SK-N-SH (cell line): Measurements from ENCODE around the gene GOLGA5. TPM values are rescaled to one million over a fixed set of nuclear protein-coding genes. Genes with fewer than 3 reads are reported as not detected.

Experiments used
- CTCF ChIA-PET: fragments of 300-600, 350-600 bp; formaldehyde crosslinking; extraction: SDS; loops from one replicate; lab custom pipeline; 2021; lab: Yijun Ruan, JAX
- POLR2A ChIA-PET: fragments of 350-600 bp; sonication (Branson Sonifier 250); formaldehyde crosslinking; extraction: SDS; loops from one replicate; lab custom pipeline; 2020; ENCODE audit warnings: antibody characterized with exemption, inconsistent platforms; lab: Yijun Ruan, JAX
- DNase-seq: peaks from one replicate; pipeline ENCODE4 v3.0.0; 2012
- H2AFZ ChIP-seq: fragments of 200-600 bp; sonication (generic); 2 replicates; pipeline ENCODE4 v1.8.1; 2016; ENCODE audit warnings: antibody characterized with exemption, mild to moderate bottlenecking, low read depth
- H3F3A ChIP-seq: fragments of 200-600 bp; sonication (generic); replicated peaks from 2 replicates; pipeline ENCODE3; 2016; ENCODE audit warnings: antibody characterized with exemption, mild to moderate bottlenecking; ENCODE audit not compliant: insufficient read depth
- H3K27ac ChIP-seq, 2 experiments: fragments of 200-500 bp in 1 of 2; fragments of 200-600 bp in 1 of 2; sonication (Bioruptor generic) in 1 of 2; sonication (generic), shearing (Covaris generic) in 1 of 2; 2 replicates each; pipeline versions ENCODE4 v1.5.1 to v1.6.1; 2014 to 2016; ENCODE audit warnings: low read depth in 2 of 2, inconsistent platforms in 1 of 2, low read length in 1 of 2, mild to moderate bottlenecking in 1 of 2, mixed read lengths in 1 of 2
- H3K27me3 ChIP-seq: fragments of 200-600 bp; sonication (generic), shearing (Covaris generic); 2 replicates; pipeline ENCODE4 v1.6.1; 2016; ENCODE audit warnings: mixed run types; ENCODE audit not compliant: insufficient read depth
- H3K36me3 ChIP-seq, 2 experiments: fragments of 200-500 bp in 1 of 2; fragments of 200-600 bp in 1 of 2; sonication (Bioruptor generic) in 1 of 2; sonication (generic) in 1 of 2; replicated peaks in 1 of 2; 2 replicates each; pipeline versions ENCODE3 to v1.5.1; 2014 to 2016; ENCODE audit warnings: low read length in 1 of 2, mild to moderate bottlenecking in 1 of 2; ENCODE audit not compliant: insufficient read depth in 2 of 2, control insufficient read depth in 1 of 2
- H3K4me1 ChIP-seq, 2 experiments: fragments of 200-500 bp in 1 of 2; fragments of 200-600 bp in 1 of 2; sonication (Bioruptor generic) in 1 of 2; sonication (generic), shearing (Covaris generic) in 1 of 2; 2 replicates each; pipeline versions ENCODE4 v1.5.1 to v1.6.1; 2014 to 2016; ENCODE audit warnings: low read depth in 1 of 2, low read length in 1 of 2, mixed run types in 1 of 2; ENCODE audit not compliant: insufficient read depth in 2 of 2, control insufficient read depth in 1 of 2
- H3K4me2 ChIP-seq: fragments of 200-600 bp; sonication (generic), shearing (Covaris generic); 2 replicates; pipeline ENCODE4 v1.6.1; 2017; ENCODE audit warnings: mixed run types
- H3K4me3 ChIP-seq, 2 experiments: fragments of 200-500 bp in 1 of 2; fragments of 200-600 bp in 1 of 2; sonication (Bioruptor generic) in 1 of 2; sonication (generic), shearing (Covaris generic) in 1 of 2; 2 replicates each; pipeline versions ENCODE4 v1.5.1 to v1.8.1; 2014 to 2016; ENCODE audit warnings: low read depth in 2 of 2, inconsistent platforms in 1 of 2, low read length in 1 of 2, mild to moderate bottlenecking in 1 of 2, mixed read lengths in 1 of 2, moderate library complexity in 1 of 2
- H3K79me2 ChIP-seq: fragments of 200-600 bp; sonication (generic); 2 replicates; pipeline ENCODE4 v1.8.1; 2017; ENCODE audit warnings: mild to moderate bottlenecking; ENCODE audit not compliant: insufficient read depth
- H3K9ac ChIP-seq: fragments of 200-600 bp; sonication (generic); 2 replicates; pipeline ENCODE4 v1.6.1; 2017; ENCODE audit warnings: mixed run types
- H3K9me2 ChIP-seq: fragments of 200-600 bp; sonication (generic); 2 replicates; pipeline ENCODE4 v1.6.1; 2017; ENCODE audit warnings: mixed run types
- H3K9me3 ChIP-seq: fragments of 200-600 bp; sonication (generic); 2 replicates; pipeline ENCODE4 v1.6.1; 2017; ENCODE audit warnings: mixed run types, mild to moderate bottlenecking, moderate library complexity
- H4K20me1 ChIP-seq: fragments of 200-600 bp; sonication (generic); 2 replicates; pipeline ENCODE4 v1.6.1; 2017; ENCODE audit warnings: mild to moderate bottlenecking, mixed run types; ENCODE audit not compliant: insufficient read depth
- CTCF ChIP-seq: fragments of 200-600 bp; sonication (generic); IDR thresholded peaks from 2 replicates; pipeline ENCODE4 v1.6.1; 2017; ENCODE audit warnings: antibody characterized with exemption, mild to moderate bottlenecking, moderate library complexity
- ELF1 ChIP-seq: IDR thresholded peaks from 2 replicates; pipeline ENCODE4 v1.4.0; 2012
- EP300 ChIP-seq, 2 experiments: IDR thresholded peaks; 2 replicates each; pipeline versions ENCODE4 v1.4.0 to v1.6.1; 2012; ENCODE audit warnings: borderline replicate concordance in 1 of 2, low read depth in 1 of 2, low read length in 1 of 2
- FOSL2 ChIP-seq: IDR thresholded peaks from 2 replicates; pipeline ENCODE4 v1.4.0; 2012; ENCODE audit warnings: low read depth, mild to moderate bottlenecking, moderate library complexity, borderline replicate concordance
- FOXM1 ChIP-seq: IDR thresholded peaks from 2 replicates; pipeline ENCODE4 v1.4.0; 2012; ENCODE audit warnings: low read depth, mild to moderate bottlenecking
- JUND ChIP-seq: IDR thresholded peaks from 2 replicates; pipeline ENCODE4 v1.4.0; 2012
- MAX ChIP-seq: IDR thresholded peaks from 2 replicates; pipeline ENCODE4 v1.4.0; 2012; ENCODE audit warnings: low read depth
- PBX3 ChIP-seq: IDR thresholded peaks from 2 replicates; pipeline ENCODE4; 2012
- TCF12 ChIP-seq: IDR thresholded peaks from 2 replicates; pipeline ENCODE4 v1.4.0; 2012
- WGBS: methylation state at CpG from one replicate; pipeline ENCODE4 v1.1.6; 2017; ENCODE audit warnings: low lambda C conversion rate; 5-methylcytosine and 5-hydroxymethylcytosine counted together
- polyA plus RNA-seq, 3 experiments: library from polyadenylated mRNA; depleted of rRNA; stranded (reverse); fragments of >200 nt; gene quantifications; 2 replicates each; pipeline ENCODE4 v1.2.3, GENCODE V29; 2012
- TF ChIP-seq, protein P1 (sequence below): IDR thresholded peaks from 2 replicates; pipeline ENCODE4 v1.4.0; 2012; ENCODE audit warnings: low read depth, borderline replicate concordance

GOLGA5 gene
- polyA plus RNA-seq, 1 of the 3 experiments (the other 2 are of a cell fraction) = 25.6 TPM

GRCh38 chr14:92785667-92786426 is 8.3 kb upstream of the GOLGA5 start:
- Histone ChIP-seq H3K9me3 (peaks cover 21% of the 10 kb centered on the region; the same call in 1 of the 2 replicates), H4K20me1 (no peaks in the 10 kb centered on the region), H3K36me3 (no peaks in the 10 kb centered on the region), H3K4me1 (no peaks in the 10 kb centered on the region), H3K27ac (peak overlapping the region in 1 of 2 experiments; percentile 68; a peak in 2 of 4 replicates), H3K9ac (no peak overlapping the region; the same call in 1 of the 2 replicates), H3K4me3 (no peak overlapping the region), H3K27me3 (no peaks in the 10 kb centered on the region), H3K79me2 (no peaks in the 10 kb centered on the region), H2AFZ (peak overlapping the region; percentile 72; the same call in 1 of the 2 replicates), H3K4me2 (peak overlapping the region; percentile 43), H3K9me2 (no peaks in the 10 kb centered on the region), H3F3A (peaks cover 19% of the 10 kb centered on the region)
- 83% methylated on average over 5 of the region's 6 CpGs for WGBS
- ChIA-PET POLR2A (no interaction called here), CTCF (interaction anchor here (13.4 kb wide), 1 partner anchor 98 kb away, joined by 186 read pairs; no protein-coding TSS in a partner anchor)
- no peak for DNase-seq
- TF ChIP-seq TCF12 (peak; percentile 24; the same call in 1 of the 2 replicates), FOSL2 (peak; percentile 61; the same call in 1 of the 2 replicates), FOXM1 (no peak), ELF1 (no peak), JUND (0 out of 2 replicates have a peak, but pooled peaks have one; percentile 12), CTCF (peak; percentile 18; the same call in 1 of the 2 replicates)

- no peaks in the 10 kb centered on the region for H3K36me3 ChIP-seq
- H3F3A ChIP-seq = peaks cover 14% of the 10 kb centered on the region
- no peak for DNase-seq
- no peaks in the 10 kb centered on the region for H3K27me3 ChIP-seq
- ChIA-PET POLR2A (no interaction called here), CTCF (interaction anchor here (13.4 kb wide), 1 partner anchor 98 kb away, joined by 186 read pairs; no protein-coding TSS in a partner anchor)
- no peaks in the 10 kb centered on the region for H3K79me2 ChIP-seq
- H2AFZ ChIP-seq = peak overlapping the region; percentile 72; the same call in 1 of the 2 replicates
- H3K9me3 ChIP-seq = peaks cover 21% of the 10 kb centered on the region; the same call in 1 of the 2 replicates
- H3K4me2 ChIP-seq = no peak overlapping the region
- no peaks in the 10 kb centered on the region for H3K9me2 ChIP-seq
- H4K20me1 ChIP-seq = no peaks in the 10 kb centered on the region
- H3K4me1 ChIP-seq = no peaks in the 10 kb centered on the region
- WGBS = 88% methylated on average over 1 of the region's 1 CpG
- H3K27ac ChIP-seq = peak overlapping the region in 1 of 2 experiments; percentile 68; a peak in 2 of 4 replicates
- no peak overlapping the region for H3K4me3 ChIP-seq
- no peak overlapping the region for H3K9ac ChIP-seq
- TF ChIP-seq, protein P1, sequence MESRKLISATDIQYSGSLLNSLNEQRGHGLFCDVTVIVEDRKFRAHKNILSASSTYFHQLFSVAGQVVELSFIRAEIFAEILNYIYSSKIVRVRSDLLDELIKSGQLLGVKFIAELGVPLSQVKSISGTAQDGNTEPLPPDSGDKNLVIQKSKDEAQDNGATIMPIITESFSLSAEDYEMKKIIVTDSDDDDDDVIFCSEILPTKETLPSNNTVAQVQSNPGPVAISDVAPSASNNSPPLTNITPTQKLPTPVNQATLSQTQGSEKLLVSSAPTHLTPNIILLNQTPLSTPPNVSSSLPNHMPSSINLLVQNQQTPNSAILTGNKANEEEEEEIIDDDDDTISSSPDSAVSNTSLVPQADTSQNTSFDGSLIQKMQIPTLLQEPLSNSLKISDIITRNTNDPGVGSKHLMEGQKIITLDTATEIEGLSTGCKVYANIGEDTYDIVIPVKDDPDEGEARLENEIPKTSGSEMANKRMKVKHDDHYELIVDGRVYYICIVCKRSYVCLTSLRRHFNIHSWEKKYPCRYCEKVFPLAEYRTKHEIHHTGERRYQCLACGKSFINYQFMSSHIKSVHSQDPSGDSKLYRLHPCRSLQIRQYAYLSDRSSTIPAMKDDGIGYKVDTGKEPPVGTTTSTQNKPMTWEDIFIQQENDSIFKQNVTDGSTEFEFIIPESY = no peak
- TF ChIP-seq PBX3 (no peak), MAX (no peak), EP300 (IDR thresholded peaks at IDR 0.05; ENCODE audit: borderline replicate concordance in 1 of 2, low read depth in 1 of 2, low read length in 1 of 2) (no peak)
Measured at GRCh38 chr14:92786427-92786756, 7.7 kb upstream of the GOLGA5 start.
